Muscle of leg (tissue), 11 donors: Measurements from ENCODE around the gene OTOS. TPM values are rescaled to one million over a fixed set of nuclear protein-coding genes. Genes with fewer than 3 reads are reported as not detected.
A peak's percentile ranks its signal among the peaks of the same experiment; 100 is the strongest.

Experiments
- DNase-seq: peaks from one replicate; pipeline ENCODE4 v3.0.0; 2013
- H3K27ac ChIP-seq: one replicate; pipeline ENCODE4 v1.5.1; 2013; ENCODE audit warnings: mild to moderate bottlenecking, low read length, control low read depth
- H3K27me3 ChIP-seq: one replicate; pipeline ENCODE4 v1.6.1; 2013; ENCODE audit warnings: low read length; ENCODE audit not compliant: control insufficient read depth, insufficient read depth
- H3K36me3 ChIP-seq: one replicate; pipeline ENCODE4 v1.6.1; 2013; ENCODE audit warnings: low read length; ENCODE audit not compliant: control insufficient read depth, insufficient read depth
- H3K4me1 ChIP-seq: one replicate; pipeline ENCODE4 v1.6.1; 2013; ENCODE audit warnings: low read length; ENCODE audit not compliant: control insufficient read depth, insufficient read depth
- H3K4me3 ChIP-seq: one replicate; pipeline ENCODE4 v1.5.1; 2013; ENCODE audit warnings: low read length, control low read depth
- H3K9me3 ChIP-seq: replicated peaks from 2 replicates; pipeline ENCODE4 v1.6.1; 2013; ENCODE audit warnings: low read depth, low read length; ENCODE audit not compliant: control insufficient read depth
- WGBS: methylation state at CpG from one replicate; pipeline ENCODE4 v1.1.5; 2013; ENCODE audit warnings: missing lambda C conversion rate; ENCODE audit not compliant: insufficient coverage; 5-methylcytosine and 5-hydroxymethylcytosine counted together
- polyA plus RNA-seq, 8 donors: library from polyadenylated mRNA; unstranded; fragments of 120-200 nt; gene quantifications; one replicate each; pipeline versions ENCODE4 v1.2.1 to v1.2.3, GENCODE V29; 2013; ENCODE audit warnings: inconsistent platforms in 1 of 8, low replicate concordance in 1 of 8; ENCODE audit not compliant: insufficient read length in 8 of 8, insufficient read depth in 1 of 8
- total RNA-seq: library from RNA; stranded (reverse); fragments of 120-200 nt; gene quantifications from one replicate; pipeline ENCODE4 v1.2.4, GENCODE V29; 2013

OTOS gene
- total and polyA plus RNA-seq, 9 donors = not detected

GRCh38 chr2:240130393-240131195, 9.9 kb downstream of the OTOS start:
- no peak for DNase-seq
- 87% methylated on average over 16 of the region's 23 CpGs for WGBS
- H3K4me3 ChIP-seq = no peak overlapping the region
- peaks cover 14% of the 10 kb centered on the region for H3K4me1 ChIP-seq
- no peaks in the 10 kb centered on the region for H3K9me3 ChIP-seq
- no peaks in the 10 kb centered on the region for H3K27me3 ChIP-seq
- H3K36me3 ChIP-seq = peaks cover 73% of the 10 kb centered on the region
- no peak overlapping the region for H3K27ac ChIP-seq

GRCh38 chr2:240129731-240130392, 10.6 kb downstream of the OTOS start:
- Histone ChIP-seq H3K9me3 (no peaks in the 10 kb centered on the region), H3K4me1 (peaks cover 8% of the 10 kb centered on the region), H3K27me3 (no peaks in the 10 kb centered on the region), H3K4me3 (no peak overlapping the region), H3K36me3 (peaks cover 73% of the 10 kb centered on the region), H3K27ac (no peak overlapping the region)
- WGBS = 90% methylated on average over 21 of the region's 22 CpGs
- DNase-seq = no peak

DNA sequence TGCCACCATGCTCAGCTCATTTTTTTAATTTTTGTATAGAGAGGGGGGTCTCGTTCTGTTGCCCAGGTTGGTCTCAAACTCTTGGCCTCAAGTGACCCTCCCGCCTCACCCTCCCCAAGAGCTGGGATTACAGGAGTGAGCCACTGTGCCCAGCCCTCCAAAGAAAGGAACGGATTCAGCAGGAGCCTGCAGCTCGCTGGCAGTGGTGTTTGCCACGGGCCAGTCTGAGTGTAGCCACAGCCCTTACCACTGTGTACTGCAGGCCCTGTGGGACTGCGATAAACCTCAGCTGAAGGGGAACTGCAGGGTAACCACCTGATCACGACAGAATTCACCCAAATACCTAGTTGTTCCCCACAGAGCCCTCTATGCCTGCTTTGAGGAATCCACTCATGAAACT, 11.1 kb downstream of the OTOS start:
- H3K27me3 ChIP-seq = no peaks in the 10 kb centered on the region
- peaks cover 3% of the 10 kb centered on the region for H3K4me1 ChIP-seq
- no peak overlapping the region for H3K4me3 ChIP-seq
- H3K27ac ChIP-seq = no peak overlapping the region
- peaks cover 73% of the 10 kb centered on the region for H3K36me3 ChIP-seq
- H3K9me3 ChIP-seq = no peaks in the 10 kb centered on the region
- WGBS = 69% methylated on average over 6 of the region's 7 CpGs
- DNase-seq = no peak

- Histone ChIP-seq H3K9me3 (no peaks in the 10 kb centered on the region), H3K36me3 (peaks cover 69% of the 10 kb centered on the region), H3K27ac (no peak overlapping the region), H3K4me1 (peaks cover 3% of the 10 kb centered on the region), H3K27me3 (no peaks in the 10 kb centered on the region), H3K4me3 (no peak overlapping the region)
- WGBS = 85% methylated on average over 9 of the region's 12 CpGs
- DNase-seq = peak; percentile 44
These were observed 11.8 kb downstream of the OTOS start for GRCh38 chr2:240128608-240129145.

DNA sequence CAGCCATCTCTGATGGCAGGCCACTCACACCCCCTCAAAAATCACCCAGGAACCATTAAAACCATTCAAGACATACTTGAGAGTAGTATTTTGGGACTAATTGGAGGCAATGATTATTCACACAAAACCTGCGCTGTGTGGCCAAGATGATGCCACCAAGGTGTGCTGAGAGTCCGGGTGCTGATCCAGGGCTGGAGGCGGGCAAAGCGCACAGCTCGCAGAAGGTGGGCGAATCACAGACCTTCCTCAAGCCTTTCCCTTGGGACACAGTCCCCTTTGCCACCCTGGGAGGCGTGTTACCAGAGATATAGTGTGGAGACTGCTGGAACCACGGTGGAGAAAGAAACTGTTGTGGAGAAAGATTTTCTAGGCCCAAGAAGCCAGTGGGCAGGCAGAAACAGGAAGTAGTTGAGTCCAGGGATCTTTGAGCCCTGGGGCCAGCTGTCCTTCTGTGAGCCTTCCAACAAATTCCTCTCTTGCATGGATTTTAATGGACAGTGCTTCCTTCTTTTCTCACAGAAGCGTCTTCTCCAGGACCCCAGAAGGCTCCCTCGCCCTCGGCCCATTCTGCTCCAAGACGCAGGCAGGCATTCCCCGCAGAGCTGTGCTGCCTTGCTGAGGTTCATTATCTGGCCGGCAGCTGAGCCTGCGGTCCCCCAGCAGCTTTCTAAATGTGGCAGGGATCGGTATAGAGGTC, 12.4 kb downstream of the OTOS start:
- peaks cover 63% of the 10 kb centered on the region for H3K36me3 ChIP-seq
- no peak overlapping the region for H3K4me3 ChIP-seq
- H3K9me3 ChIP-seq = no peaks in the 10 kb centered on the region
- DNase-seq = no peak
- H3K27ac ChIP-seq = no peak overlapping the region
- 77% methylated on average over 9 of the region's 16 CpGs for WGBS
- no peaks in the 10 kb centered on the region for H3K27me3 ChIP-seq
- peaks cover 3% of the 10 kb centered on the region for H3K4me1 ChIP-seq

DNA sequence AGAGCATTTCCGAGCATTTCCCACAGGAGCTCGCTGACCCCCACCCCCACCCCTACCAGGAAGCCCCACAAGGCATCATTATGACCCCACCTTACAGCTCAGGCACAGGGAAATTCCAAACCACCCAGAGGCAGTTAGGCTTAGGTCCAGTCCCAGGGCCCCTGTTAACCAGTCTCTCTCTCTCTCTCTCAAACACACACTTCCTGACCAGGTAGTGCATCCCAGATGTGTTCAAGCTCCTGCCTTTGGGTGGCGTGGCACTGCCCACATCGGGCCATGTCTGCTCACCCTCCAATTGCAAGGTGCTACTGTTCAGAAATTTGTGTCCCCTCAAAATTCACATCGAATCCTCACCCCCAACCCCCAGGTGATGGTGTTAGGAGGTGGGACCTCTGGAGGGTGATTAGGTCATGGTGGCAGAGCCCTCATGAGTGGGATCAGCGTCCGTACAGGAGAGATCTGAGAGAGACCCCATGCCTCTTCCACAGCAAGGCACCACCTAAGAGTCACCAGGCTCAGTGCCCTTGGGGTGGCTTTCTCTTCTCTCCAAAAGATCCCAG, 13.2 kb downstream of the OTOS start:
- H3K27ac ChIP-seq = no peak overlapping the region
- H3K4me3 ChIP-seq = no peak overlapping the region
- WGBS = 92% methylated on average over 2 of the region's 7 CpGs
- H3K9me3 ChIP-seq = no peaks in the 10 kb centered on the region
- H3K4me1 ChIP-seq = peaks cover 3% of the 10 kb centered on the region
- H3K36me3 ChIP-seq = peaks cover 55% of the 10 kb centered on the region
- H3K27me3 ChIP-seq = no peaks in the 10 kb centered on the region
- DNase-seq = no peak

DNA sequence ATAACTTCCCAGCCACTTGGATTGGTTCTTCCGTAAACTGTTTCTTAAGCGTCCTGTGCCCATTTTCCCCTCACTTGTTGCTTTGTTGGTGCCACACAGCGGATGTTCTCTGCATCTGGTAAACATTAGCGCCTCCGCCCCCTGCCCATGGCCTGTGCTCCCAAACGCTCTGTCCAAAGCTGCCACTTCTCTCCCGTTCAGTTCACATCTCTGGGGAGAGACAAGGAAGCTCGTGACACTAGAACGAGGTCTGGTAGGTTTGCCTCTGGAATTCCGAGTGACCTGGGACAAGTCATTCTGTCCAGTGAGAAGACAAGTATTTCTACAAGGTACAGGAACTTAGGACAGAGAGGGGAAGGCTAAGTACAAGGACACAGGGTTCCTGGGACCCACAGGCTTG, 13.7 kb downstream of the OTOS start:
- WGBS = 81% methylated on average over 10 of the region's 10 CpGs
- Histone ChIP-seq H3K4me1 (peaks cover 3% of the 10 kb centered on the region), H3K36me3 (peaks cover 49% of the 10 kb centered on the region), H3K4me3 (no peak overlapping the region), H3K27me3 (peaks cover under 1% of the 10 kb centered on the region), H3K27ac (no peak overlapping the region), H3K9me3 (no peaks in the 10 kb centered on the region)
- DNase-seq = no peak

- H3K36me3 ChIP-seq = peaks cover 39% of the 10 kb centered on the region
- peaks cover 3% of the 10 kb centered on the region for H3K27me3 ChIP-seq
- no peak for DNase-seq
- 96% methylated on average over 13 of the region's 14 CpGs for WGBS
- no peak overlapping the region for H3K4me3 ChIP-seq
- H3K27ac ChIP-seq = no peak overlapping the region
- H3K9me3 ChIP-seq = no peaks in the 10 kb centered on the region
- H3K4me1 ChIP-seq = peaks cover 3% of the 10 kb centered on the region
These were observed 14.7 kb downstream of the OTOS start for GRCh38 chr2:240125742-240126141.

- DNase-seq = no peak
- H3K27me3 ChIP-seq = peaks cover 3% of the 10 kb centered on the region
- H3K36me3 ChIP-seq = peaks cover 28% of the 10 kb centered on the region
- 97% methylated on average over 4 of the region's 8 CpGs for WGBS
- no peak overlapping the region for H3K4me3 ChIP-seq
- H3K9me3 ChIP-seq = no peaks in the 10 kb centered on the region
- H3K27ac ChIP-seq = no peak overlapping the region
- H3K4me1 ChIP-seq = peaks cover 3% of the 10 kb centered on the region
These were observed 15.8 kb downstream of the OTOS start for GRCh38 chr2:240124651-240125030.
